HUDEP-2 (cell line): Measurements from ENCODE around the gene CST5.
"Not testable (repeated sequence)": the region's sequence is repeated elsewhere in the genome, so short reads cannot be mapped to it uniquely, and the experiment has no call there.

Source experiments
- DNase-seq, 76 experiments: peaks; one replicate each; lab custom pipeline; 2025; ENCODE audit not compliant: unreplicated experiment in 76 of 76; lab: John Stamatoyannopoulos, UW

CST5 gene

GRCh38 chr20:23890867-23891266, 11.3 kb upstream of the CST5 start:
- DNase-seq = not testable (repeated sequence)

GRCh38 chr20:23889775-23890187, 10.2 kb upstream of the CST5 start:
- peak in 47 of 76 experiments; percentile 1 to 74 (median 30) for DNase-seq

- DNase-seq = no peak
Measured at GRCh38 chr20:23887856-23888255, 8.3 kb upstream of the CST5 start.

- no peak for DNase-seq
Measured at GRCh38 chr20:23884771-23885162, 5.2 kb upstream of the CST5 start.

- no peak for DNase-seq
Measured at GRCh38 chr20:23884136-23884770, 4.7 kb upstream of the CST5 start.

GRCh38 chr20:23881371-23881770, 1.8 kb upstream of the CST5 start:
- DNase-seq = no peak

GRCh38 chr20:23880417-23880816, 869 bp upstream of the CST5 start:
- DNase-seq = no peak

GRCh38 chr20:23879811-23880374, 345 bp upstream of the CST5 start:
- DNase-seq = no peak

- DNase-seq = no peak
Measured at GRCh38 chr20:23878787-23879186, 761 bp downstream of the CST5 start.

GRCh38 chr20:23878016-23878542, 1.5 kb downstream of the CST5 start:
- not testable (repeated sequence) for DNase-seq

GRCh38 chr20:23877524-23877923, 2.0 kb downstream of the CST5 start:
- no peak for DNase-seq

GRCh38 chr20:23875606-23876237, 3.8 kb downstream of the CST5 start:
- no peak for DNase-seq

GRCh38 chr20:23874747-23875146, 4.8 kb downstream of the CST5 start:
- no peak for DNase-seq

- DNase-seq = no peak
Measured at GRCh38 chr20:23873370-23874015, 6.1 kb downstream of the CST5 start.

- no peak for DNase-seq
Measured at GRCh38 chr20:23872065-23872464, 7.5 kb downstream of the CST5 start.

- DNase-seq = no peak
Measured at GRCh38 chr20:23870461-23870860, 9.1 kb downstream of the CST5 start.

- no peak for DNase-seq
Measured at GRCh38 chr20:23869520-23869919, 10.0 kb downstream of the CST5 start.

- DNase-seq = no peak
Measured at GRCh38 chr20:23868321-23868720, 11.2 kb downstream of the CST5 start.

GRCh38 chr20:23867152-23867776, 12.3 kb downstream of the CST5 start:
- DNase-seq = no peak

- DNase-seq = not testable (repeated sequence)
Measured at GRCh38 chr20:23860771-23861170, 18.8 kb downstream of the CST5 start.

GRCh38 chr20:23857962-23858595, 21.5 kb downstream of the CST5 start:
- no peak for DNase-seq
